Osteoblast (primary cell): Measurements from ENCODE around the gene ALDH1B1. TPM values are rescaled to one million over a fixed set of nuclear protein-coding genes. Genes with fewer than 3 reads are reported as not detected.

Experiments
- DNase-seq: peaks from one replicate; pipeline ENCODE4 v3.0.0; 2011; ENCODE audit warnings: low spot score, mixed read lengths; ENCODE audit not compliant: insufficient read length; ENCODE audit errors: missing footprints
- H2AFZ ChIP-seq: 2 replicates; pipeline ENCODE4 v1.6.0; 2011; ENCODE audit warnings: mild to moderate bottlenecking, low read length
- H3K27ac ChIP-seq: 2 replicates; pipeline ENCODE4 v1.5.1; 2011; ENCODE audit warnings: mild to moderate bottlenecking, low read depth, low read length, moderate library complexity
- H3K27me3 ChIP-seq: 2 replicates; pipeline ENCODE4 v1.6.0; 2012; ENCODE audit warnings: mild to moderate bottlenecking, control low read depth, inconsistent platforms, low read length, moderate library complexity; ENCODE audit not compliant: insufficient read depth
- H3K36me3 ChIP-seq: 2 replicates; pipeline ENCODE4 v1.5.1; 2011; ENCODE audit warnings: mild to moderate bottlenecking, low read length, control low read depth, moderate library complexity; ENCODE audit not compliant: insufficient read depth
- H3K4me1 ChIP-seq: 2 replicates; pipeline ENCODE4 v1.5.1; 2011; ENCODE audit warnings: mild to moderate bottlenecking, low read length, control low read depth, moderate library complexity; ENCODE audit not compliant: insufficient read depth
- H3K4me2 ChIP-seq: 2 replicates; pipeline ENCODE4 v1.6.0; 2011; ENCODE audit warnings: mild to moderate bottlenecking, low read length; ENCODE audit not compliant: insufficient read depth
- H3K4me3 ChIP-seq: fragments of 200-600 bp; sonication (generic); 3 replicates; pipeline ENCODE4 v1.5.1; 2012; ENCODE audit warnings: mild to moderate bottlenecking, low read length, inconsistent platforms; ENCODE audit not compliant: insufficient read depth
- H3K79me2 ChIP-seq: 2 replicates; pipeline ENCODE4 v1.6.0; 2012; ENCODE audit warnings: mild to moderate bottlenecking, low read length, control low read depth, inconsistent platforms; ENCODE audit not compliant: insufficient read depth
- H3K9me3 ChIP-seq: 2 replicates; pipeline ENCODE4 v1.5.1; 2011; ENCODE audit warnings: low read depth, low read length, control low read depth
- H4K20me1 ChIP-seq: 2 replicates; pipeline ENCODE4 v1.6.0; 2012; ENCODE audit warnings: mild to moderate bottlenecking, low read length, control low read depth; ENCODE audit not compliant: insufficient read depth
- total RNA-seq: library from RNA; depleted of rRNA; stranded (reverse); fragments of >200 nt; gene quantifications from 2 replicates; pipeline ENCODE4 v1.2.3, GENCODE V29; 2012
- TF ChIP-seq, protein P1 (sequence below): IDR thresholded peaks from 2 replicates; pipeline ENCODE4 v1.5.1; 2011; ENCODE audit warnings: mild to moderate bottlenecking, low read depth, low read length, moderate library complexity; ENCODE audit errors: extremely low read depth

Gene ALDH1B1
- total RNA-seq: 38.0 and 38.6 TPM in 2 replicates

DNA sequence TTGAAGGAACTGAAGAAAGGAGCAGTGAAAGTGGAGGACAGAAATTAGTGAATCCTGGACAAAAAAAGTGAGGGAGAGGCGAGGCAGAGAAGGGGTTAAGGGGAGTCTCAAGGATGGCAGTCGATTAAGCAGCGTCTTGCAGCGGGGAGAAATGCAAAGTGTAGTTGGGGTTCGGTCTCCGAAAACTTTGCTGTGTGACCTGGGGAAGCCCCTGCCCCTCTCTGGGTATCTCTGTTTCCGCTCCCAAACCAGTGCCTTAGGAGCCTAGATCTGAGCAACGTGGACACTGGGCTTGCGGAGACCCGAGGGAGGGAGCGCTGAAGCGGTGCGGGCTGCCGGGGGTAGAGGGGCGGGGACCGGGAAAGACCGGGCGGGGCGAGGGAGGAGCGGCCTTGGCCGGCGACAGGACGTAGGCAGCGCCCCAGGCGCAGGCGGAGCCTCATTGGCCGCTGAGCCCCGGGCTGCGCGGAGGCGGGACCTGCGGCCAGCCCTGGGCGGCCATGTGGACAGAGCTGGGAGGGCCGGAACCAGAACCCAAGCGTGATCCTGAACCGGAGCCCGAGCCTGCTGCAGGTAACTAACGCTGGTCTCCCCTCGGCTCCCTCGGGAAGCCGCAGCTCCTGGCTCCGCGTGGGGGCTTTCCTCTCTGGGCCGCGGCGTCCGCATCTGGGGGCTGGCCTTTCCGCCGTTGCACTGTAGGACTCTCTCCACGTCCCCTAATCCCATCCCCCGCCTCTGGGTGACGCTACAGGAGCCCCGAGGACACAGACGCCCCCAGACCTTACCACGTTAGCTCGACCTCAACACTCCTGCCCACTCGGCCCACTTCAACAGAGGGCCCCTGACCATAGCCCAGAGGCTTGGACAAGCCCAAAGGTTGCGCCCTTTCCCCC lies at the start of gene ALDH1B1:
ALDH1B1 (plus strand) TSS at position 468 of the 893 bp plus-strand sequence. CDS start 3,047 bp downstream, outside the sequence.
- H2AFZ ChIP-seq: peak within 1 kb of the TSS; percentile 98
- DNase-seq: peak; percentile 99
- TF ChIP-seq, protein P1, sequence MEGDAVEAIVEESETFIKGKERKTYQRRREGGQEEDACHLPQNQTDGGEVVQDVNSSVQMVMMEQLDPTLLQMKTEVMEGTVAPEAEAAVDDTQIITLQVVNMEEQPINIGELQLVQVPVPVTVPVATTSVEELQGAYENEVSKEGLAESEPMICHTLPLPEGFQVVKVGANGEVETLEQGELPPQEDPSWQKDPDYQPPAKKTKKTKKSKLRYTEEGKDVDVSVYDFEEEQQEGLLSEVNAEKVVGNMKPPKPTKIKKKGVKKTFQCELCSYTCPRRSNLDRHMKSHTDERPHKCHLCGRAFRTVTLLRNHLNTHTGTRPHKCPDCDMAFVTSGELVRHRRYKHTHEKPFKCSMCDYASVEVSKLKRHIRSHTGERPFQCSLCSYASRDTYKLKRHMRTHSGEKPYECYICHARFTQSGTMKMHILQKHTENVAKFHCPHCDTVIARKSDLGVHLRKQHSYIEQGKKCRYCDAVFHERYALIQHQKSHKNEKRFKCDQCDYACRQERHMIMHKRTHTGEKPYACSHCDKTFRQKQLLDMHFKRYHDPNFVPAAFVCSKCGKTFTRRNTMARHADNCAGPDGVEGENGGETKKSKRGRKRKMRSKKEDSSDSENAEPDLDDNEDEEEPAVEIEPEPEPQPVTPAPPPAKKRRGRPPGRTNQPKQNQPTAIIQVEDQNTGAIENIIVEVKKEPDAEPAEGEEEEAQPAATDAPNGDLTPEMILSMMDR: peak; percentile 15
- H3K4me2 ChIP-seq: peak within 1 kb of the TSS; percentile 98
- peak within 1 kb of the TSS; percentile 58 for H3K27ac ChIP-seq
- peaks cover 16% of the 10 kb centered on the region for H4K20me1 ChIP-seq
- H3K79me2 ChIP-seq: peaks cover 27% of the 10 kb centered on the region
- peak within 1 kb of the TSS; percentile 93 for H3K4me3 ChIP-seq
- no peaks in the 10 kb centered on the region for H3K27me3 ChIP-seq
- peaks cover 24% of the 10 kb centered on the region for H3K36me3 ChIP-seq
- H3K4me1 ChIP-seq: peaks cover 23% of the 10 kb centered on the region
- no peaks in the 10 kb centered on the region for H3K9me3 ChIP-seq

DNA sequence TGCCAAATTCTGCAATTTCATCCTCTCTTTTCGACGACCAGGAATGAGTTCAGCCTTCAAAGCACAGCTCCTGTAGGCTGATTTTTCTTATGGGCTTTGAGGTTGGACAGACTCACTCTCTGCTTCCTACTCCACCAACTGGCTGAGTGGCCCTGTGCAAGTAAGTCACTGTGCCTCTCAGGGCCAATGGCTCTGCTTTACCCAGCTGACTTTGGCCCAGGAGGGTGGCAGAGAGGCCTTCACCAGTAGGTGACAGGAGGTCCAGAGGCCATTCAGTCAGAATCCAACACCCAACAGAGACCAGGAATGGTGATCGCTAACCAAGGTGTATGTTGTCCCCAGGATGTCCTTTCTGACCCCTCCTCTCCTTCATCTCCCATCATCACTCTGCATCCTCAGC lies 49.5 kb upstream of the ALDH1B1 start:
- DNase-seq: no peak
- H3K9me3 ChIP-seq: no peaks in the 10 kb centered on the region
- TF ChIP-seq, protein P1: no peak
- H3K79me2 ChIP-seq: no peaks in the 10 kb centered on the region
- H3K27me3 ChIP-seq: peaks cover 14% of the 10 kb centered on the region
- peaks cover 5% of the 10 kb centered on the region for H3K4me1 ChIP-seq
- no peaks in the 10 kb centered on the region for H4K20me1 ChIP-seq
- no peak overlapping the region for H2AFZ ChIP-seq
- no peaks in the 10 kb centered on the region for H3K36me3 ChIP-seq
- no peak overlapping the region for H3K4me2 ChIP-seq
- no peak overlapping the region for H3K4me3 ChIP-seq
- no peak overlapping the region for H3K27ac ChIP-seq

DNA sequence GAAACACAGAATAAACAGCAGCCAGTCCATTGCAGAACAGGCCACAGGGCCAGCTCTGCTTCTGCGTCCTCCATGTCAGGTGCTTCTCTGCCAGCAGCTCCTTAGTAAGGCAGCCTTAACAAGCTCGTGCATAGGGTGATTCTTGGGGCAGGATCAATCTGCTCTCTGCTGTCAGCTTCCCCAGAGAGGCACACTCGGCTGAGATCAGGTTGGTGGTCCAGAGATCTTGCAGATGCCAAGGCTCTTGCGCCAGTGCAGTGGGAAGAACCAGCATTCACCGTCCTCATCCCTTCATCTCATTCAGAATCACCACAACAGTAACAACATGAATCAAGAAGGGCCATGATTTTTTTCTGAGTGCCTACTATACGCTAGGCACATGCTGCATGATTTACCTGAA lies 49.0 kb upstream of the ALDH1B1 start:
- H2AFZ ChIP-seq: no peak overlapping the region
- TF ChIP-seq, protein P1: no peak
- peaks cover 5% of the 10 kb centered on the region for H3K4me1 ChIP-seq
- H3K4me2 ChIP-seq: no peak overlapping the region
- no peak for DNase-seq
- H4K20me1 ChIP-seq: no peaks in the 10 kb centered on the region
- H3K79me2 ChIP-seq: no peaks in the 10 kb centered on the region
- no peaks in the 10 kb centered on the region for H3K9me3 ChIP-seq
- H3K27me3 ChIP-seq: peaks cover 17% of the 10 kb centered on the region
- no peak overlapping the region for H3K4me3 ChIP-seq
- no peaks in the 10 kb centered on the region for H3K36me3 ChIP-seq
- no peak overlapping the region for H3K27ac ChIP-seq

DNA sequence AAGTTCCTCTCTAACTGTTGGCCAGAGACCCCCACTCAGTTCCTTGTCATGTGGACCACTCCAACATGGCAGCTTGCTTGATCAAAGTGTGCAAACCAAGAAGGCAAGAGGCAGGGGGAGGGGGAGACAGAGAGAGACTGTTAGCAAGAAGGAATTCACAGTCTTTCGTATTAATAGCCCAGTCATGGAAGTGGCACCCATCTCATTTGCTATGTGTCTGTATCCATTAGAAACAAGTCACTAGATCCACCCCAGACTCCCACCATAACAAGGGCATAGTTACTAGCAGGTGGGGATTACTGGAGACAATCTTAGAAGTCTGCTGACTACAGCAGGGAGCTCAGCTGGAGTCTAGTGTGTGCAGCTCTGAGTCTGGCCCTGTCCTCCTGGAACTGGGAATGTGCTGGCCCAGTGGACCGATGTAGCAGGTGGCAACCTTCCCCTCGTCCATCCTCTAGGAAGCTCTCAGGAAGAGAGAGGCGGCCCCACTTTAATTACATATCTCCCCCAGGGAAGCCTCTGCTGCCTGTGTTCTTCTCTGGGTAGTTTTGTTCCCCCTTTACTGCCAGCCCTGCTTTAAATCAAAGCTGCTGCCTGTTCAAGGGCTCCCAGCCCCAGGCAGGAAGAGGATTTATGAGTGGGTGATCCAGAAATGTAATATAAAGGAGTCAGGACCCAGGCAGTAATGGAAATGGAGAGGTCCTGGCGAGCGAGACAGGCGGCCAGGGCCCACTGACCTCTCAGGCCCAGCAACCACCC lies 47.8 kb upstream of the ALDH1B1 start:
- DNase-seq: peak; percentile 39
- Histone ChIP-seq H2AFZ (no peak overlapping the region), H3K79me2 (no peaks in the 10 kb centered on the region), H3K4me3 (no peak overlapping the region), H3K4me2 (no peak overlapping the region), H4K20me1 (no peaks in the 10 kb centered on the region), H3K27ac (no peak overlapping the region), H3K36me3 (no peaks in the 10 kb centered on the region), H3K27me3 (peaks cover 17% of the 10 kb centered on the region), H3K4me1 (no peaks in the 10 kb centered on the region), H3K9me3 (no peaks in the 10 kb centered on the region)
- TF ChIP-seq, protein P1: no peak
